Stimulated activated CD8-positive, alpha-beta memory T cell treated with anti-CD3 and anti-CD28 coated beads, Interleukin-2, amount 100 ng/mL, for 48 hours (primary cell): Measurements from ENCODE around the gene TMF1.

Experiments
- DNase-seq, 2 donors: peaks; one replicate each; pipeline ENCODE4 v3.0.0-alpha.2; 2020; ENCODE audit warnings: low read depth in 2 of 2

TMF1 gene

GRCh38 chr3:69014022-69014580 is 38.0 kb downstream of the TMF1 start:
- no peak for DNase-seq

- DNase-seq, result peak; percentile 77 to 78
Measured at GRCh38 chr3:69013253-69014021, 38.7 kb downstream of the TMF1 start, which contains the start of gene EOGT. EOGT (minus strand) TSS chr3:69013684; CDS start chr3:69009846, 3,838 bp downstream.

GRCh38 chr3:69012800-69013252 is 39.3 kb downstream of the TMF1 start:
- DNase-seq, result no peak

GRCh38 chr3:69012100-69012799 is 39.9 kb downstream of the TMF1 start:
- no peak for DNase-seq

GRCh38 chr3:69011096-69011730 is 40.9 kb downstream of the TMF1 start:
- DNase-seq, result no peak

- DNase-seq, result no peak
Measured at GRCh38 chr3:69009559-69010410, 42.3 kb downstream of the TMF1 start.

GRCh38 chr3:69008980-69009379 is 43.2 kb downstream of the TMF1 start:
- no peak for DNase-seq

- DNase-seq, result no peak
Measured at GRCh38 chr3:69005791-69006482, 46.2 kb downstream of the TMF1 start.

GRCh38 chr3:69005071-69005790 is 46.9 kb downstream of the TMF1 start:
- no peak for DNase-seq

- DNase-seq, result no peak
Measured at GRCh38 chr3:69004138-69004537, 48.0 kb downstream of the TMF1 start.

GRCh38 chr3:68999605-69000004 is 52.5 kb downstream of the TMF1 start:
- no peak for DNase-seq

- DNase-seq, result no peak
Measured at GRCh38 chr3:68999158-68999557, 53.0 kb downstream of the TMF1 start.

GRCh38 chr3:68997887-68998286 is 54.2 kb downstream of the TMF1 start:
- no peak for DNase-seq

GRCh38 chr3:68996356-68996995 is 55.7 kb downstream of the TMF1 start:
- DNase-seq, result no peak

- no peak for DNase-seq
Measured at GRCh38 chr3:68988740-68989139, 63.4 kb downstream of the TMF1 start.

- no peak for DNase-seq
Measured at GRCh38 chr3:68987322-68987721, 64.8 kb downstream of the TMF1 start.

GRCh38 chr3:68986496-68987208 is 65.5 kb downstream of the TMF1 start:
- no peak for DNase-seq

- no peak for DNase-seq
Measured at GRCh38 chr3:68985146-68985790, 66.9 kb downstream of the TMF1 start.
